GM18526 (cell line): Measurements from ENCODE around the gene MMAB.

Experiments
- POLR2A ChIP-seq: IDR thresholded peaks from 3 replicates; pipeline ENCODE4 v1.6.1; 2011; ENCODE audit not compliant: insufficient read length; ENCODE audit errors: extremely low read depth

The MMAB gene

GRCh38 chr12:109579639-109580038, 6.3 kb upstream of the MMAB start:
- no peak for TF ChIP-seq POLR2A

GRCh38 chr12:109578330-109578927, 5.1 kb upstream of the MMAB start:
- TF ChIP-seq POLR2A, result no peak

GRCh38 chr12:109577311-109577710, 4.0 kb upstream of the MMAB start:
- TF ChIP-seq POLR2A, result no peak

GRCh38 chr12:109575683-109576082, 2.4 kb upstream of the MMAB start:
- TF ChIP-seq POLR2A, result no peak

- no peak for TF ChIP-seq POLR2A
These were observed 575 bp upstream of the MMAB start for GRCh38 chr12:109573914-109574244.

- no peak for TF ChIP-seq POLR2A
These were observed 828 bp downstream of the MMAB start for GRCh38 chr12:109572506-109572845.

GRCh38 chr12:109571773-109572505, 1.4 kb downstream of the MMAB start:
- TF ChIP-seq POLR2A, result no peak

- TF ChIP-seq POLR2A, result no peak
These were observed 4.8 kb downstream of the MMAB start for GRCh38 chr12:109568486-109568885.

GRCh38 chr12:109567967-109568366, 5.3 kb downstream of the MMAB start:
- no peak for TF ChIP-seq POLR2A

- TF ChIP-seq POLR2A, result no peak
These were observed 6.0 kb downstream of the MMAB start for GRCh38 chr12:109567296-109567695.

GRCh38 chr12:109566424-109566823, 6.9 kb downstream of the MMAB start:
- TF ChIP-seq POLR2A, result no peak

GRCh38 chr12:109563291-109564284, 9.7 kb downstream of the MMAB start:
- TF ChIP-seq POLR2A, result no peak

GRCh38 chr12:109562871-109563270, 10.4 kb downstream of the MMAB start:
- no peak for TF ChIP-seq POLR2A

GRCh38 chr12:109561711-109562030, 11.6 kb downstream of the MMAB start:
- no peak for TF ChIP-seq POLR2A

- no peak for TF ChIP-seq POLR2A
These were observed 12.2 kb downstream of the MMAB start for GRCh38 chr12:109560867-109561710.
